ENCODE results near the gene ZNF681. TPM values are rescaled to one million over a fixed set of nuclear protein-coding genes. Genes with fewer than 3 reads are reported as not detected.
A peak's percentile ranks its signal among the peaks of the same experiment; 100 is the strongest.
"Not testable (repeated sequence)": the region's sequence is repeated elsewhere in the genome, so short reads cannot be mapped to it uniquely, and the experiment has no call there.

Gene ZNF681
- 0.22 TPM for total RNA-seq
- long read RNA-seq, result 0 reads

- intact Hi-C loops (cut with DNase I), result no loop called here
Measured at GRCh38 chr19:23758187-23759074, at the start of gene ZNF681. ZNF681 (minus strand) TSS chr19:23758891; CDS start chr19:23758749, 142 bp downstream.

GRCh38 chr19:23804676-23805075, 46.0 kb upstream of the ZNF681 start:
- no peak for ATAC-seq
- intact Hi-C loops (cut with DNase I), result no loop called here
- no peak for DNase-seq (ENCODE audit: missing footprints)

More at GRCh38 chr19:23758187-23759074, at the start of gene ZNF681:
- DNase-seq (ENCODE audit: missing footprints) (peak; percentile 92), ATAC-seq (peak; percentile 94)

- intact Hi-C loops (cut with DNase I), result no loop called here
- no peak for DNase-seq (ENCODE audit: missing footprints)
- no peak for ATAC-seq
Measured at GRCh38 chr19:23802290-23802689, 43.6 kb upstream of the ZNF681 start.

- DNase-seq (ENCODE audit: missing footprints) (no peak), ATAC-seq (no peak)
- intact Hi-C loops (cut with DNase I), result no loop called here
Measured at GRCh38 chr19:23801803-23802202, 43.1 kb upstream of the ZNF681 start.

GRCh38 chr19:23800868-23801267, 42.2 kb upstream of the ZNF681 start:
- intact Hi-C loops (cut with DNase I), result no loop called here
- DNase-seq (ENCODE audit: missing footprints) (no peak), ATAC-seq (no peak)

- intact Hi-C loops (cut with DNase I), result no loop called here
- no peak for DNase-seq (ENCODE audit: missing footprints)
- ATAC-seq, result no peak
Measured at GRCh38 chr19:23800271-23800670, 41.6 kb upstream of the ZNF681 start.

- intact Hi-C loops (cut with DNase I), result no loop called here
Measured at GRCh38 chr19:23799321-23799720, 40.6 kb upstream of the ZNF681 start.

GRCh38 chr19:23795462-23795861, 36.8 kb upstream of the ZNF681 start:
- ATAC-seq (no peak), DNase-seq (ENCODE audit: missing footprints) (no peak)
- intact Hi-C loops (cut with DNase I), result no loop called here

More at GRCh38 chr19:23799321-23799720, 40.6 kb upstream of the ZNF681 start:
- ATAC-seq (no peak), DNase-seq (ENCODE audit: missing footprints) (no peak)

- DNase-seq (ENCODE audit: missing footprints), result no peak
- intact Hi-C loops (cut with DNase I), result no loop called here
- no peak for ATAC-seq
Measured at GRCh38 chr19:23792784-23793183, 34.1 kb upstream of the ZNF681 start.

- no peak for ATAC-seq
- no peak for DNase-seq (ENCODE audit: missing footprints)
- intact Hi-C loops (cut with DNase I), result no loop called here
Measured at GRCh38 chr19:23790641-23791488, 32.2 kb upstream of the ZNF681 start.

GRCh38 chr19:23789246-23789645, 30.6 kb upstream of the ZNF681 start:
- no peak for ATAC-seq
- no peak for DNase-seq (ENCODE audit: missing footprints)
- intact Hi-C loops (cut with DNase I), result no loop called here

- DNase-seq (ENCODE audit: missing footprints) (no peak), ATAC-seq (no peak)
- intact Hi-C loops (cut with DNase I), result no loop called here
Measured at GRCh38 chr19:23788411-23788810, 29.7 kb upstream of the ZNF681 start.

- DNase-seq (ENCODE audit: missing footprints) (no peak), ATAC-seq (no peak)
- intact Hi-C loops (cut with DNase I), result no loop called here
Measured at GRCh38 chr19:23787106-23787505, 28.4 kb upstream of the ZNF681 start.

GRCh38 chr19:23785982-23786381, 27.3 kb upstream of the ZNF681 start:
- intact Hi-C loops (cut with DNase I), result no loop called here
- no peak for DNase-seq (ENCODE audit: missing footprints)
- ATAC-seq, result no peak

GRCh38 chr19:23784274-23784673, 25.6 kb upstream of the ZNF681 start:
- no peak for DNase-seq (ENCODE audit: missing footprints)
- no peak for ATAC-seq
- intact Hi-C loops (cut with DNase I), result no loop called here

GRCh38 chr19:23783636-23784035, 24.9 kb upstream of the ZNF681 start:
- DNase-seq (ENCODE audit: missing footprints) (no peak), ATAC-seq (no peak)
- intact Hi-C loops (cut with DNase I), result no loop called here

GRCh38 chr19:23779645-23780044, 21.0 kb upstream of the ZNF681 start:
- DNase-seq (ENCODE audit: missing footprints) (no peak), ATAC-seq (no peak)
- intact Hi-C loops (cut with DNase I), result no loop called here

- intact Hi-C loops (cut with DNase I), result no loop called here
- no peak for ATAC-seq
- DNase-seq (ENCODE audit: missing footprints), result no peak
Measured at GRCh38 chr19:23778566-23778965, 19.9 kb upstream of the ZNF681 start.

GRCh38 chr19:23778036-23778435, 19.3 kb upstream of the ZNF681 start:
- intact Hi-C loops (cut with DNase I); DNase-seq (ENCODE audit: missing footprints); ATAC-seq: not testable (repeated sequence)

- intact Hi-C loops (cut with DNase I), result no loop called here
- no peak for DNase-seq (ENCODE audit: missing footprints)
- ATAC-seq, result no peak
Measured at GRCh38 chr19:23777216-23777615, 18.5 kb upstream of the ZNF681 start.

Measured in Right ventricle myocardium inferior (tissue), 1 donor.